ENCODE measurements around the gene PRKN. TPM values are rescaled to one million over a fixed set of nuclear protein-coding genes. Genes with fewer than 3 reads are reported as not detected.

PRKN gene
- total RNA-seq, 1 donor from 2014 or later: not detected

DNA sequence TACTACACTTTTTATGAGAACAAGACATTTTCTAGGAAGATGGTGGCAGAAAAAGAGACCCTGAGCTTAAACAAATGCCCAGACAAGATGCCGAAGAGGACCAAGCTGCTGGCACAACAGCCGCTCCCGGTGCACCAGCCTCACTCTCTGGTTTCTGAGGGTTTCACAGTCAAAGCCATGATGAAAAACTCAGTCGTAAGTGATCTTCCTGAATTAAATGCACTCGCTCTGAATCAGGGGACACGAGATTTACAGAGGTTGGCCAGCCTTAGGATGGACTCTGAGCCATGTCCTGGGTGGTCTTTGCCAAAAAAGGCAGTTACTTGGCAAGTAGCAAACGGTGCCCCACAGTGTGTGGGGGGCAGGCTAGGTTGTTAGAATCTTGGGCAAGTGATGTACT is 631 bp upstream of the PRKN start:
- Mint-ChIP-seq H3K4me1 (ENCODE audit: low read depth) (peaks cover 11% of the 10 kb centered on the region), H3K36me3 (ENCODE audit: low read depth) (no peaks in the 10 kb centered on the region), H3K9me3 (no peaks in the 10 kb centered on the region), H3K27me3 (ENCODE audit: low read depth) (no peaks in the 10 kb centered on the region), H3K27ac (peak overlapping the region; percentile 66), H3K4me3 (ENCODE audit: low read depth) (peak overlapping the region; percentile 64)
- DNase-seq (ENCODE audit: low spot score): no peak
- intact Hi-C loops (cut with micrococcal nuclease): loop anchor here (5.0 to 10.0 kb wide), 2 partner anchors 684 to 1643 kb away; partner anchors contain the start of gene QKI

DNA sequence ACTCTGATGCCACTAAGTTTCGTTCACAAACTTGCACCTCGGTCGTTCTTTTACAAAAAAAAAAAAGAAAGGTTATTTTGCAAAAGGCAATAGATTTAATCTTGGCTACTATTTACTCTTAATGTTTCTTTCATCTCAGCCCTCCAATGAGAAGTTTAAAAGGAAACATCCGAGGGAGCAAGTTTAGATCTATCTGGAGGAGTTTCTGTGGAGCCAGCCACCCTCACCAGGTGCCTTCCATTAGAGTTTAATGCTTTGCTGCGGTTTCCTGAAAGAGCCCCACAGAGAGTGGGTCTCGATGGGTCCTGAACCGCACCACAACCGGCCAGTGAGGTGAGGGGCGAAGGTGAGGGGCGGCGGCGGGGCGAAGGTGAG is 632 bp downstream of the PRKN start:
- Mint-ChIP-seq H3K27ac (peak overlapping the region; percentile 84), H3K27me3 (ENCODE audit: low read depth) (no peaks in the 10 kb centered on the region), H3K9me3 (no peaks in the 10 kb centered on the region), H3K4me1 (ENCODE audit: low read depth) (peaks cover 11% of the 10 kb centered on the region), H3K36me3 (ENCODE audit: low read depth) (no peaks in the 10 kb centered on the region), H3K4me3 (ENCODE audit: low read depth) (peak overlapping the region; percentile 88)
- intact Hi-C loops (cut with micrococcal nuclease): loop anchor here (5.0 to 10.0 kb wide), 2 partner anchors 685 to 1642 kb away; partner anchors contain the start of gene QKI
- DNase-seq (ENCODE audit: low spot score): no peak

DNA sequence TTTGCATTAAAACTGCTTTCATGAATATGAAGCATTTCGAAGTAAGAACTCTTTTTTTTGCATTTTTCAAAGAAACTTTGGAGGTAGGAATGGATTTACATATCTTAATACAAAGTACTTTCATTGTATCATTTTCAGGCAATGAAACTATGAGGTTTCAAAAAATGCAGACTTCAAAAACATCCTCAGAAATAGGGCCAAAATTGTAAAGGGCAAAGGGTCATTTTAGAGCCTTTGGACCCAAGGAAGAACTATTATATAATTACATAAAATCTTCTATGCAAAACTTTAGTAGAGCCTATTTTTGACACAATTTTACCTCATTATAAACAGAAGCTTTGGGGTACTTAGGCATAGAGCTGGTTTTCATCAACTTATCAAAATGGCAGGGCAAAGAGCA is 4.9 kb downstream of the PRKN start:
- H3K4me1 Mint-ChIP-seq (ENCODE audit: low read depth): peaks cover 6% of the 10 kb centered on the region
- no peak for DNase-seq (ENCODE audit: low spot score)
- H3K9me3 Mint-ChIP-seq: no peaks in the 10 kb centered on the region
- H3K27me3 Mint-ChIP-seq (ENCODE audit: low read depth): no peaks in the 10 kb centered on the region
- intact Hi-C loops (cut with micrococcal nuclease): loop anchor here (10.0 kb wide), 1 partner anchor 1638 kb away; no protein-coding TSS in a partner anchor
- H3K4me3 Mint-ChIP-seq (ENCODE audit: low read depth): no peak overlapping the region
- no peak overlapping the region for H3K27ac Mint-ChIP-seq
- H3K36me3 Mint-ChIP-seq (ENCODE audit: low read depth): no peaks in the 10 kb centered on the region

DNA sequence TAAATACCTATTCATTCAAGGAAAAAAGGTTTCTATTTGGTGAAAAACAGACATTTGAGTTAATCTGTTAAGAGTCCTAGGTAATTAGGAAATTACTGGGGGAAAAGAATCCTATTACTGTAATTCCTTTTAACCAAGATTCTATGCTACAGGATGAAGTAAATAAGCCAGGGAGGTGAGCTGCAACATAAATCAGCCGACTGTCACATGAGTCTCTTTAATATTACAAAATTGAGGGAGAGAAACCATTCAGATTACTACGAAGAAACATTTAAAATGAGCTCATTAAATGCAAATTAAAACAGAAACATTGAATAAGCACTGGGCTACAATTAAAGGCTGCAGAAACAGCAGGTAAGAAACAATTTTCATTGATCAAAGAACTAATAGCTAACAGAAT is 5.3 kb downstream of the PRKN start:
- Mint-ChIP-seq H3K27ac (no peak overlapping the region), H3K4me3 (ENCODE audit: low read depth) (no peak overlapping the region)

DNA sequence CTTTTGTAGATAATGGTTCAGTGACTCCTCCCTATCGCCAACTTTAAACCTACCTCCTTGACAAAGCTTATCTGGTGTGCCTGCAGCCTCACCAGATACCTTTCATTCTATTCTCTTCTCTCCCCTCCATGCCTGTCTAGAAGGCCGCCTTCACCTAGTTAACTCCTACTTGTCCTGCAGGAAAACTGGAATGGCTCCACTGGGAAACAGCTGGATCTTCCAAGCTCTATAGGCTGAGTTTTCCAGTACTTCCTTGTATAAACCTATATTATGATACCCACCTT is 6.2 kb downstream of the PRKN start:
- Mint-ChIP-seq H3K4me3 (ENCODE audit: low read depth) (no peak overlapping the region), H3K36me3 (ENCODE audit: low read depth) (no peaks in the 10 kb centered on the region), H3K27me3 (ENCODE audit: low read depth) (no peaks in the 10 kb centered on the region), H3K9me3 (no peaks in the 10 kb centered on the region), H3K4me1 (ENCODE audit: low read depth) (no peaks in the 10 kb centered on the region), H3K27ac (no peak overlapping the region)
- no peak for DNase-seq (ENCODE audit: low spot score)
- intact Hi-C loops (cut with micrococcal nuclease): loop anchor here (10.0 kb wide), 1 partner anchor 1637 kb away; no protein-coding TSS in a partner anchor

More for the DNA sequence above, 5.3 kb downstream of the PRKN start:
- H3K9me3 Mint-ChIP-seq: no peaks in the 10 kb centered on the region
- DNase-seq (ENCODE audit: low spot score): no peak
- intact Hi-C loops (cut with micrococcal nuclease): loop anchor here (10.0 kb wide), 1 partner anchor 1637 kb away; no protein-coding TSS in a partner anchor
- no peaks in the 10 kb centered on the region for H3K27me3 Mint-ChIP-seq (ENCODE audit: low read depth)
- peaks cover 6% of the 10 kb centered on the region for H3K4me1 Mint-ChIP-seq (ENCODE audit: low read depth)
- no peaks in the 10 kb centered on the region for H3K36me3 Mint-ChIP-seq (ENCODE audit: low read depth)

DNA sequence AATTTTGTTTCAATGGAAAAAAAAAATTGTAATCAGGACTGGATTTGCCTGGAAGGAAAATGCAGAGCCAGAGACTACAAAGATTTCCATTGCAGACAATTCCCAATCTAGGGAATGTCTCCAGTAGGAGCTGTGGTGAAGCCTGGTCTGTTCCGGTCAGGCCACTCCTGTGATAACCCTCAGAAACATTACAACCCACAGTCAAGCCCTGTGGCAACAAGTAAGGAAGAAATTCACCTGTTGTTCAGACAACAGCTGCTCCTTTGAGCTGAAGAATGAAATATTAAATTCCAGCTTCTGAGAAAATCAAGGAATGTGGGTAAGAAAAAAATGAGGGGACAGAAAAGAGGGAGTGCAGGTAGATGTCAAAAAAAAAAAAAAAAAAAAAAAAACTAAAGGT is 8.0 kb downstream of the PRKN start:
- Mint-ChIP-seq H3K9me3 (no peaks in the 10 kb centered on the region), H3K27ac (no peak overlapping the region), H3K36me3 (ENCODE audit: low read depth) (no peaks in the 10 kb centered on the region), H3K4me3 (ENCODE audit: low read depth) (no peak overlapping the region), H3K27me3 (ENCODE audit: low read depth) (no peaks in the 10 kb centered on the region), H3K4me1 (ENCODE audit: low read depth) (no peaks in the 10 kb centered on the region)
- intact Hi-C loops (cut with micrococcal nuclease): no loop called here
- no peak for DNase-seq (ENCODE audit: low spot score)

DNA sequence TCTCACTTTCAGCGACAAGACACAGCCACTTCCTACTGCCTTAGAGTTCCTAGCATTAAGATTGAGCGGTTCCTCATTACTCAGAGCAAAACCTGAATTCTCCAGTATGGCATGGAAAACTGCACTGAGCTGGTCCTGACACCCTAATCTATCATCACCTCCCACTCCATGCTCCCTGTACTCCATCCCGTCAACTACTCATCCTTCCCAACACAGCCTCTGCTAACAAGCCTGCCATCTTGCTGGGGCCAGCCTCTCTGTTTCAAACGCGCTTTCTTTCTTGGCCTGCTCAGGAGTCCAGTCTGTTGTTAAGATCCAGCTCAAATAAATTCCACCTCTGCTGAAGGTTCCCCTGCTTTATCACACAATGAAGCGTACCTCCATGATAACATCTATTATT is 12.0 kb downstream of the PRKN start:
- no peak overlapping the region for H3K4me3 Mint-ChIP-seq (ENCODE audit: low read depth)
- no peak for DNase-seq (ENCODE audit: low spot score)
- intact Hi-C loops (cut with micrococcal nuclease): no loop called here
- no peak overlapping the region for H3K27ac Mint-ChIP-seq
- no peaks in the 10 kb centered on the region for H3K9me3 Mint-ChIP-seq
- no peaks in the 10 kb centered on the region for H3K27me3 Mint-ChIP-seq (ENCODE audit: low read depth)
- no peaks in the 10 kb centered on the region for H3K36me3 Mint-ChIP-seq (ENCODE audit: low read depth)
- no peaks in the 10 kb centered on the region for H3K4me1 Mint-ChIP-seq (ENCODE audit: low read depth)

DNA sequence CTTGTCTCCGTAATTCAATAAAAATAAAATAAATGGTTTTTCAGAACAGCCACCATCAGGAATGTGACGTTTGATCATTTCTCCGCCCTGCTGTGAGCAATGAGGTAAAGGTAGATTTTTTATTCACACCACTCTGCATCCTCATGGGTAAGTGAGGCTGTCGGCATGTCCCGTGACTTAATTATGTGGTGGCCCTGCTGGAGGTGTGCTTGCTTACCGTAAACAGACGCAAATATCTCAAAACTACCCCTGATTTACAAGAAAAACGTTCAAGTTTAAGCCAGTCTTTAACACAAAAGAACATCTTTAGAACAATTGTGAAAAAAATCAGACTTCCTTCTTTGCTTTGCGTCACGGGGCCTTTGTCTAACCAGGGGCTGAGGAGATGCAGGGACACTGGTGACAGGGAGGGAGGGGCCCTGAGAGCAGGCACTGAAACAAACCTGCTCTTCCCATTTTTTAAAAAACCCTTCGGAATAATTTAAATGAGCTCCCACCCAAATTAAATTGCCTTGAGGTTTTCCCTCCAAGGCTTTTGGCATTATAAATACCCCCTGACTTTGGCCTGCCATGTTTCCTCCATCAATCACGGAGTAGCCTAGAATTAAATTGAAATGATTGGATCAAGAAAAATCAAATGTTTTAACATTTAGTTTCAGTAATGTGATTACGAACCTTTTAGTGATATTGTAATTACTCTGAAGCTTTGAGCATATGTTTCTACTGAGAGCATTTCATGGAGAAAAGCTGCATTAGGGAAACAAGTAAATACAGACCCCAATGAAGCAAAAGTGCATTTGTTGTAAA is 13.4 kb downstream of the PRKN start:
- Mint-ChIP-seq H3K27ac (no peak overlapping the region), H3K4me3 (ENCODE audit: low read depth) (no peak overlapping the region)
- no peak for DNase-seq (ENCODE audit: low spot score)

DNA sequence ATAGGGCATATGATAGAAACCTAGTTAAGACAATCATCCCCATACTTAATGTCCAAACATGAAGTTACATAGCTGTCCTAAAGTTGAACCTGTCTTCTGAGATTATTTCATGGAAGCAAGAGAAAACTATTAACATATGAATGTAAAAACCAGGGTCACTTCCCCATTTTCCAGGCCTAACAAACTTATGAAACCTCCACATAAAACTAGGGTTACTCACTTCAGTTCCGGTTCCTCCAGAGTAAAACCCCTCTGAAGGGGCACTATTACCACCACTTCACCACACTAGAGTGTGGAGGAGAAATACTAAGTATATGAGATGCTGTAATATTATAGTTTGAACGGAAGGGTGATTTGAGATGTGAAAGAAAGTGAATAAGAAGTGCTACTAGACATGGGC is 14.9 kb downstream of the PRKN start:
- H3K4me3 Mint-ChIP-seq (ENCODE audit: low read depth): no peak overlapping the region
- no peaks in the 10 kb centered on the region for H3K4me1 Mint-ChIP-seq (ENCODE audit: low read depth)
- no peaks in the 10 kb centered on the region for H3K9me3 Mint-ChIP-seq
- DNase-seq (ENCODE audit: low spot score): no peak
- H3K36me3 Mint-ChIP-seq (ENCODE audit: low read depth): no peaks in the 10 kb centered on the region
- H3K27me3 Mint-ChIP-seq (ENCODE audit: low read depth): no peaks in the 10 kb centered on the region
- intact Hi-C loops (cut with micrococcal nuclease): no loop called here
- H3K27ac Mint-ChIP-seq: no peak overlapping the region

More for the DNA sequence above, 13.4 kb downstream of the PRKN start:
- Mint-ChIP-seq H3K9me3 (no peaks in the 10 kb centered on the region), H3K36me3 (ENCODE audit: low read depth) (no peaks in the 10 kb centered on the region), H3K27me3 (ENCODE audit: low read depth) (no peaks in the 10 kb centered on the region), H3K4me1 (ENCODE audit: low read depth) (no peaks in the 10 kb centered on the region)
- intact Hi-C loops (cut with micrococcal nuclease): no loop called here

DNA sequence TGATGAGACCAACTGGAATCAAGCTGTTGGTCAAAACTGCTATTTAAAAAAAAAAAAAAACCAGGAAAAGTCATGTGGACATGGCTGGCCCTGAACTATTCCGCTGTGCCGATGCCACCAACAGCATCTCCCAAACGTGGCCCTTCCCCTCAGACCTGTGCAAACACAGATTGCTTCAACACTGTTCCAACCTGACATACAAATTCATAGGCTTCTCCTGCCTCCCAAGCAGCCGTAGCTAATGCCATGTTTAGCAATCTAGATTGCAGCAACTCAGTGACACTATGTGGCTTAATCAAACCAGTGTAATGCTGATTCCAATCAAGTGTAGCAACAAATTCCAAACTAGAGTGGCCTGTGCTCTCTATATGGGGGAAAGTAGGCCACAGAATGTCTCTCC is 16.2 kb downstream of the PRKN start:
- Mint-ChIP-seq H3K27ac (no peak overlapping the region), H3K4me1 (ENCODE audit: low read depth) (no peaks in the 10 kb centered on the region), H3K36me3 (ENCODE audit: low read depth) (no peaks in the 10 kb centered on the region), H3K4me3 (ENCODE audit: low read depth) (no peak overlapping the region), H3K9me3 (no peaks in the 10 kb centered on the region), H3K27me3 (ENCODE audit: low read depth) (no peaks in the 10 kb centered on the region)
- no peak for DNase-seq (ENCODE audit: low spot score)
- intact Hi-C loops (cut with micrococcal nuclease): no loop called here

DNA sequence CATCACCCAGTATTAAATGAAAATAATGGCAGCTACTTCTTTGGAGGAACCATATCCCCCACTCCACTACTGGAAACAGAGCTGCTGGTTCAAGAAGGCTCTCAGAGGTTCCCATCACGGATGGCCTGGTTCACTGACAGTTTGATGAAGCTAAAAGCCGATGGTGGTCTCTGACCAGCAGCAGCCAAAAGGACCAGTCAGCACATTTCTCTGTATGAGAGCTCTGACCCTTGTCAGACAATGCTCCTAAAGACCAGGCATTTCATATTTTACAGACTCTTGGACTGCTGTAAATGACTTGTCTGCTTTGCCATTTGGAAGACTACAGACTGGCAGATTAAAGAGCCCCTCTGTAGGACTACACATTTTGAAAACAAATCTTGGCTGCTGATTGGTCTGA is 16.6 kb downstream of the PRKN start:
- no peak overlapping the region for H3K27ac Mint-ChIP-seq
- no peaks in the 10 kb centered on the region for H3K9me3 Mint-ChIP-seq
- H3K27me3 Mint-ChIP-seq (ENCODE audit: low read depth): no peaks in the 10 kb centered on the region
- intact Hi-C loops (cut with micrococcal nuclease): no loop called here
- H3K4me3 Mint-ChIP-seq (ENCODE audit: low read depth): no peak overlapping the region
- no peak for DNase-seq (ENCODE audit: low spot score)
- no peaks in the 10 kb centered on the region for H3K4me1 Mint-ChIP-seq (ENCODE audit: low read depth)
- H3K36me3 Mint-ChIP-seq (ENCODE audit: low read depth): no peaks in the 10 kb centered on the region

DNA sequence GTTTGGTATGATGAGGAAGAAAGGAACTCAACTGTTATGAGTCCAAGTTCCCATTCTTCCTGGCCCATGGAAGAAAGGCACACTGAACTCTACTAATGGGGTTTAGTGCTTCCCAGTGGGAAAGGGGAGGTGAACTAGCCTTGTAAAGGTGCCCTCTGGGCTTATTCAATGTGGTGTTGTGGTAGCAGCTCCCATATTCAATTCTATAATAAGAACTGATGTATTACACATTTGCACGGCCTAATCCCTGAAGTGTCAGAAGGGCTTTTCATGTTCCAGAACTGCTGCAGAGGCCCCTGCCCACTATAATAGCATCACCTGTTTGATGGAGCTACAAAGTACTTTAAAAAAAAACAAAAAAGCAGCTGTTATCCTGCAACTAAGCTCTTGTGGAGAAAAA is 17.1 kb downstream of the PRKN start:
- Mint-ChIP-seq H3K9me3 (no peaks in the 10 kb centered on the region), H3K27me3 (ENCODE audit: low read depth) (no peaks in the 10 kb centered on the region), H3K36me3 (ENCODE audit: low read depth) (no peaks in the 10 kb centered on the region), H3K4me1 (ENCODE audit: low read depth) (no peaks in the 10 kb centered on the region), H3K27ac (no peak overlapping the region), H3K4me3 (ENCODE audit: low read depth) (no peak overlapping the region)
- intact Hi-C loops (cut with micrococcal nuclease): no loop called here
- DNase-seq (ENCODE audit: low spot score): no peak

DNA sequence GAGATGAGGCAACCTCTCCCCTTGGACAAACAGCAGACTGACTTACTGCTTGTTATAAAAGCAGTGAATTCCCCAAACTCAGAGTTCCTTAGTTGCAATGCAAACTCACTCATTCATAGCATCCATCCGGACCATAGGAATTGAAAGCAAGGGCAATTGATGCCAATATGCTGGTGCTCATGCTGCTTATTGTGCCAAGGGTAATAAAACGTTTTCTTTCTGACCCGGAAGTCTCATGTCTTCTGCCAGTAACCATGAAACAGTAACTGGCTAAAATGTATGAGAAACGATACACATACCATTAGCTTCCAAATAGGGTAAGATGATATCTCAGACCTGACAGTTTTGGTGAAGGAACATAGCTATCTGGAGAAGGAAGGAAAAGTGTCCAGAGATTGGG is 18.1 kb downstream of the PRKN start:
- intact Hi-C loops (cut with micrococcal nuclease): no loop called here
- no peaks in the 10 kb centered on the region for H3K36me3 Mint-ChIP-seq (ENCODE audit: low read depth)
- H3K27me3 Mint-ChIP-seq (ENCODE audit: low read depth): no peaks in the 10 kb centered on the region
- H3K4me3 Mint-ChIP-seq (ENCODE audit: low read depth): no peak overlapping the region
- no peak for DNase-seq (ENCODE audit: low spot score)
- no peaks in the 10 kb centered on the region for H3K4me1 Mint-ChIP-seq (ENCODE audit: low read depth)
- H3K27ac Mint-ChIP-seq: no peak overlapping the region
- no peaks in the 10 kb centered on the region for H3K9me3 Mint-ChIP-seq
